H1 (cell line): ENCODE data around the gene C19orf38. TPM values are rescaled to one million over a fixed set of nuclear protein-coding genes. Genes with fewer than 3 reads are reported as not detected.

Source experiments
- CEBPB ChIP-seq: IDR thresholded peaks from 2 replicates; pipeline ENCODE4 v1.6.1; 2012; ENCODE audit warnings: low read depth, low read length
- CREB1 ChIP-seq: IDR thresholded peaks from 2 replicates; pipeline ENCODE4 v1.6.1; 2012; ENCODE audit warnings: inconsistent platforms
- EP300 ChIP-seq, 2 experiments: IDR thresholded peaks; 1 replicate in 1 of 2; 2 replicates in 1 of 2; pipeline ENCODE4 v1.6.1; 2011 to 2012; ENCODE audit warnings: low read depth in 2 of 2, low read length in 2 of 2, mild to moderate bottlenecking in 2 of 2, borderline replicate concordance in 1 of 2, inconsistent platforms in 1 of 2, moderate library complexity in 1 of 2
- KDM5A ChIP-seq: fragments of 200-600 bp; IDR thresholded peaks from 2 replicates; pipeline ENCODE4 v1.7.1; 2012; ENCODE audit warnings: mild to moderate bottlenecking, low read length, inconsistent platforms, mixed read lengths
- RFX5 ChIP-seq: IDR thresholded peaks from 2 replicates; pipeline ENCODE4 v1.6.1; 2011; ENCODE audit warnings: low read depth, low read length, improper control_type of control experiment, borderline replicate concordance
- polyA plus RNA-seq, 7 experiments: library from polyadenylated mRNA; depleted of rRNA in 3 of 7; stranded (reverse) in 5 of 7; unstranded in 2 of 7; fragments of >200 nt in 5 of 7; fragments of 200-250 nt in 2 of 7; gene quantifications; 1 replicate in 5 of 7; 2 replicates in 1 of 7; 4 replicates in 1 of 7; pipeline versions ENCODE4 v1.2.1 to v1.2.3, GENCODE V29; 2011 to 2013; ENCODE audit warnings: missing spikeins in 2 of 7, mixed read lengths in 2 of 7
- total RNA-seq: library from RNA; stranded (reverse); fragmentation: NEBNext Ultra II Directional; extraction: Animal tissue kit (Norgen Biotek cat#: 25700); gene quantifications from 2 replicates; pipeline ENCODE4 v1.2.1, GENCODE V29; 2021

Gene C19orf38
- total and polyA plus RNA-seq, 2 of the 8 experiments (the other 6 are each of a cell fraction or from before 2014, with no cell fraction given) = 0.53 TPM; not detected in 1

DNA sequence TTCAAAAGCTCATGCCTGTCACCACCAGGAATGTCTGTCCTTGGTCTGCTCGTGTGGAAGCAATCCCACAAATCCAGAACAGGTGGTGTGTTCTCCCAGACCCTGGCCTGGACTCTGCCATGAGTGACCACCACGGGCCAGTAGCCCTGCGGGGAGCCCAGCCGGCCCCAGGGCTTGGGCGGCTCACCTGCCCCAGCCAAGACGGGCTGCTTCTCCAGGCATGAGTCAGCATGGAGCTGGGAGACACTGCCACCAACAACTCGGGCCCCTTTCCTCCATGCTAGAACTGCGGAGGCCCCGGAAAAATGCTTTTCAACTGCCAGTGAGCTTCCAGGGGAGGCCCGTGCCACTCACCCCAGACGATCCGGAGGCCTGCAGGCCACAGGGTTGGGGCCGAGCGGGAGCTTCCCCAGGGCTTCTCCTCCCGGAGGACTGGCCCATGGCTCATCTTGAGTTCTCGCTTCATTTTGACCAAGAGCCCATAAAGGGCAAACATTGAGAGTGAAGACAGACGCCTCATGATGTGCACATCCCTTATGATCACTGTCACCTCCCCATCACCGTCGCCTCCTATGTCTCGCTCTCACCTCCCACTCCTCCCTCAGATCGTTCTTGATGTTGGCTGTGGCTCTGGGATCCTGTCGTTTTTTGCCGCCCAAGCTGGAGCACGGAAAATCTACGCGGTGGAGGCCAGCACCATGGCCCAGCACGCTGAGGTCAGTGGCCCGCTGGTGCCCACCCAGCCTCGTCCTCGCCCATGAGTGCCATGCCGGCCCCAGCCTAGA lies 63.6 kb downstream of the C19orf38 start (continued):
- TF ChIP-seq KDM5A (no peak), RFX5 (no peak), CEBPB (no peak), EP300 (IDR thresholded peaks at IDR 0.05; ENCODE audit: borderline replicate concordance in 1 of 2, low read depth in 2 of 2, low read length in 2 of 2) (no peak), CREB1 (no peak)
